SK-N-SH (cell line): Measurements from ENCODE around the gene ACP3. TPM values are rescaled to one million over a fixed set of nuclear protein-coding genes. Genes with fewer than 3 reads are reported as not detected.

Source experiments
- CTCF ChIA-PET: fragments of 300-600, 350-600 bp; formaldehyde crosslinking; extraction: SDS; loops from one replicate; lab custom pipeline; 2021; lab: Yijun Ruan, JAX
- POLR2A ChIA-PET: fragments of 350-600 bp; sonication (Branson Sonifier 250); formaldehyde crosslinking; extraction: SDS; loops from one replicate; lab custom pipeline; 2020; ENCODE audit warnings: antibody characterized with exemption, inconsistent platforms; lab: Yijun Ruan, JAX
- DNase-seq: peaks from one replicate; pipeline ENCODE4 v3.0.0; 2012
- H2AFZ ChIP-seq: fragments of 200-600 bp; sonication (generic); 2 replicates; pipeline ENCODE4 v1.8.1; 2016; ENCODE audit warnings: antibody characterized with exemption, mild to moderate bottlenecking, low read depth
- H3F3A ChIP-seq: fragments of 200-600 bp; sonication (generic); replicated peaks from 2 replicates; pipeline ENCODE3; 2016; ENCODE audit warnings: antibody characterized with exemption, mild to moderate bottlenecking; ENCODE audit not compliant: insufficient read depth
- H3K27ac ChIP-seq, 2 experiments: fragments of 200-500 bp in 1 of 2; fragments of 200-600 bp in 1 of 2; sonication (Bioruptor generic) in 1 of 2; sonication (generic), shearing (Covaris generic) in 1 of 2; 2 replicates each; pipeline versions ENCODE4 v1.5.1 to v1.6.1; 2014 to 2016; ENCODE audit warnings: low read depth in 2 of 2, inconsistent platforms in 1 of 2, low read length in 1 of 2, mild to moderate bottlenecking in 1 of 2, mixed read lengths in 1 of 2
- H3K27me3 ChIP-seq: fragments of 200-600 bp; sonication (generic), shearing (Covaris generic); 2 replicates; pipeline ENCODE4 v1.6.1; 2016; ENCODE audit warnings: mixed run types; ENCODE audit not compliant: insufficient read depth
- H3K36me3 ChIP-seq, 2 experiments: fragments of 200-500 bp in 1 of 2; fragments of 200-600 bp in 1 of 2; sonication (Bioruptor generic) in 1 of 2; sonication (generic) in 1 of 2; replicated peaks in 1 of 2; 2 replicates each; pipeline versions ENCODE3 to v1.5.1; 2014 to 2016; ENCODE audit warnings: low read length in 1 of 2, mild to moderate bottlenecking in 1 of 2; ENCODE audit not compliant: insufficient read depth in 2 of 2, control insufficient read depth in 1 of 2
- H3K4me1 ChIP-seq, 2 experiments: fragments of 200-500 bp in 1 of 2; fragments of 200-600 bp in 1 of 2; sonication (Bioruptor generic) in 1 of 2; sonication (generic), shearing (Covaris generic) in 1 of 2; 2 replicates each; pipeline versions ENCODE4 v1.5.1 to v1.6.1; 2014 to 2016; ENCODE audit warnings: low read depth in 1 of 2, low read length in 1 of 2, mixed run types in 1 of 2; ENCODE audit not compliant: insufficient read depth in 2 of 2, control insufficient read depth in 1 of 2
- H3K4me2 ChIP-seq: fragments of 200-600 bp; sonication (generic), shearing (Covaris generic); 2 replicates; pipeline ENCODE4 v1.6.1; 2017; ENCODE audit warnings: mixed run types
- H3K4me3 ChIP-seq, 2 experiments: fragments of 200-500 bp in 1 of 2; fragments of 200-600 bp in 1 of 2; sonication (Bioruptor generic) in 1 of 2; sonication (generic), shearing (Covaris generic) in 1 of 2; 2 replicates each; pipeline versions ENCODE4 v1.5.1 to v1.8.1; 2014 to 2016; ENCODE audit warnings: low read depth in 2 of 2, inconsistent platforms in 1 of 2, low read length in 1 of 2, mild to moderate bottlenecking in 1 of 2, mixed read lengths in 1 of 2, moderate library complexity in 1 of 2
- H3K79me2 ChIP-seq: fragments of 200-600 bp; sonication (generic); 2 replicates; pipeline ENCODE4 v1.8.1; 2017; ENCODE audit warnings: mild to moderate bottlenecking; ENCODE audit not compliant: insufficient read depth
- H3K9ac ChIP-seq: fragments of 200-600 bp; sonication (generic); 2 replicates; pipeline ENCODE4 v1.6.1; 2017; ENCODE audit warnings: mixed run types
- H3K9me2 ChIP-seq: fragments of 200-600 bp; sonication (generic); 2 replicates; pipeline ENCODE4 v1.6.1; 2017; ENCODE audit warnings: mixed run types
- H3K9me3 ChIP-seq: fragments of 200-600 bp; sonication (generic); 2 replicates; pipeline ENCODE4 v1.6.1; 2017; ENCODE audit warnings: mixed run types, mild to moderate bottlenecking, moderate library complexity
- H4K20me1 ChIP-seq: fragments of 200-600 bp; sonication (generic); 2 replicates; pipeline ENCODE4 v1.6.1; 2017; ENCODE audit warnings: mild to moderate bottlenecking, mixed run types; ENCODE audit not compliant: insufficient read depth
- CHD2 ChIP-seq: fragments of 150-350 bp; IDR thresholded peaks from 2 replicates; pipeline ENCODE4 v1.6.1; 2018; ENCODE audit warnings: low read length; ENCODE audit not compliant: partially characterized antibody
- EP300 ChIP-seq, 2 experiments: IDR thresholded peaks; 2 replicates each; pipeline versions ENCODE4 v1.4.0 to v1.6.1; 2012; ENCODE audit warnings: borderline replicate concordance in 1 of 2, low read depth in 1 of 2, low read length in 1 of 2
- EZH2phosphoT487 ChIP-seq: fragments of 200-600 bp; sonication (generic); IDR thresholded peaks from 2 replicates; pipeline ENCODE4 v1.6.1; 2017; ENCODE audit warnings: low read depth, mixed run types, mild to moderate bottlenecking, antibody characterized with exemption, moderate library complexity, borderline replicate concordance
- FOSL2 ChIP-seq: IDR thresholded peaks from 2 replicates; pipeline ENCODE4 v1.4.0; 2012; ENCODE audit warnings: low read depth, mild to moderate bottlenecking, moderate library complexity, borderline replicate concordance
- GABPA ChIP-seq: IDR thresholded peaks from 2 replicates; pipeline ENCODE4 v1.4.0; 2012; ENCODE audit warnings: low read depth, mild to moderate bottlenecking
- MEF2A ChIP-seq: IDR thresholded peaks from 2 replicates; pipeline ENCODE4 v1.4.0; 2012; ENCODE audit warnings: low read depth, borderline replicate concordance
- NRF1 ChIP-seq: IDR thresholded peaks from 2 replicates; pipeline ENCODE4 v1.6.1; 2012; ENCODE audit warnings: low read depth, mild to moderate bottlenecking, low read length
- RCOR1 ChIP-seq: fragments of 150-350 bp; IDR thresholded peaks from 2 replicates; pipeline ENCODE4 v1.6.1; 2017; ENCODE audit warnings: antibody characterized with exemption, low read length
- REST ChIP-seq: IDR thresholded peaks from 2 replicates; pipeline ENCODE4 v1.6.1; 2012; ENCODE audit warnings: mild to moderate bottlenecking, low read depth, low read length, moderate library complexity
- RFX5 ChIP-seq: IDR thresholded peaks from 2 replicates; pipeline ENCODE4 v1.6.1; 2012; ENCODE audit warnings: mild to moderate bottlenecking, improper control_type of control experiment, low read length
- RXRA ChIP-seq: IDR thresholded peaks from 2 replicates; pipeline ENCODE4 v1.4.0; 2012; ENCODE audit warnings: low read depth, mild to moderate bottlenecking, borderline replicate concordance
- SIN3A ChIP-seq: IDR thresholded peaks from 2 replicates; pipeline ENCODE4 v1.6.1; 2012; ENCODE audit warnings: low read depth, mild to moderate bottlenecking, low read length, moderate library complexity, borderline replicate concordance
- TAF1 ChIP-seq: IDR thresholded peaks from 2 replicates; pipeline ENCODE4 v1.6.1; 2012; ENCODE audit warnings: low read depth, mild to moderate bottlenecking, low read length, moderate library complexity, borderline replicate concordance
- TEAD4 ChIP-seq: IDR thresholded peaks from 2 replicates; pipeline ENCODE4 v1.4.0; 2012; ENCODE audit warnings: mild to moderate bottlenecking, borderline replicate concordance; ENCODE audit not compliant: insufficient read depth
- WGBS: methylation state at CpG from one replicate; pipeline ENCODE4 v1.1.6; 2017; ENCODE audit warnings: low lambda C conversion rate; 5-methylcytosine and 5-hydroxymethylcytosine counted together
- polyA plus RNA-seq, 3 experiments: library from polyadenylated mRNA; depleted of rRNA; stranded (reverse); fragments of >200 nt; gene quantifications; 2 replicates each; pipeline ENCODE4 v1.2.3, GENCODE V29; 2012
- TF ChIP-seq, protein P1 (sequence below): fragments of 200-600 bp; sonication (generic); IDR thresholded peaks from 2 replicates; pipeline ENCODE4 v1.6.1; 2017; ENCODE audit warnings: antibody characterized with exemption, mild to moderate bottlenecking, moderate library complexity
- TF ChIP-seq, protein P2 (sequence below): fragments of 150-350 bp; IDR thresholded peaks from 2 replicates; pipeline ENCODE4 v1.6.1; 2016; ENCODE audit warnings: mild to moderate bottlenecking, low read depth, low read length

The ACP3 gene
- polyA plus RNA-seq, 1 of the 3 experiments (the other 2 are of a cell fraction): 0.30 TPM

DNA sequence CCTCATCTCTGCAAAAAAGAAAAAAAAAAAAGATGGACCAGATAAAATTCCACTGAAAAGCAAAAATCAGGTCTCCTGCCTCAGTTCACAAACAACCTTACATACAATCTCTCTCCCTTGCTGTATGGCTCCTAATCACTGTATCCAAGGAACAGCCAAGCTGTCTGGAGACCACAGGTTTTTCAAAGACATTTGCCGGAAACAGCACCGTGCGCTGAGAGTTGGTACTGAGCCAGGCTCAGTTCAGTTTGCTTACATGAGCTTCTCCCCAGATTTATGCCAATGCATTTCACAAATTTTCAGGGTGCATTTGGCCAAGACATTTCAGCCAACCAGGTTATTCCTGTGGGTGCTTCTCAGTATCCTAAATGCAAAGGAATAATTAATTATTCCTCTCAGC lies 4.1 kb downstream of the ACP3 start:
- no peaks in the 10 kb centered on the region for H3F3A ChIP-seq
- 80% methylated on average over 1 of the region's 3 CpGs for WGBS
- CTCF ChIA-PET: interaction anchor here (0.9 kb wide), 1 partner anchor 21 kb away, joined by 5 read pairs; no protein-coding TSS in a partner anchor

DNA sequence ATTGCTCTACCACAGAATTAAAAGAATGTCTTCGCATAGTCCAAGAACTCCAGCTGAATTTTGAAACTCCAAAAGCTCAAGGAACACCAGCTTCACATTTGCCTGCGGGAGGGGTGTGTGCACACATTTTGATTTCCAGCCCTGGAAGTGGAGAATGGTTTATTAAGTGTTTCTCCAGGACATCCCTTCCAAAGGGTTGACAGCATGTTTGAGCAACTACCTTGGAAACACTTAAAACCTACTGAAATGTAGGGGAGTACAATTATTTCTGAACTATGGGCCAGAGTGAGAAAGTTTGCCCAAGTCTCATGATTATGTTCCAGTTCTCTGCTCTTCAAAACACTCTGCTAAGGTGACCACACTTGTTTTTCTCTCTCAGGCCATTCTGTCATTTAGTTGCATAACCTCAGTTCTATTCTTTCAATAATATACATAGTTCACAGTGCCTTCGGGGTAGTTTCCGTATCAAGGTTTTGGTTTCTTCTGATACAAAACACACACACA lies 7.9 kb downstream of the ACP3 start:
- 83% methylated on average over 4 of the region's 4 CpGs for WGBS
- no peak for DNase-seq
- no peaks in the 10 kb centered on the region for H3F3A ChIP-seq
- H2AFZ ChIP-seq: no peak overlapping the region
- H3K27me3 ChIP-seq: peaks cover 2% of the 10 kb centered on the region; the same call in 1 of the 2 replicates
- no peaks in the 10 kb centered on the region for H3K79me2 ChIP-seq
- no peak overlapping the region for H3K4me2 ChIP-seq
- H3K9ac ChIP-seq: no peak overlapping the region
- H3K9me3 ChIP-seq: no peaks in the 10 kb centered on the region
- no peak overlapping the region for H3K4me3 ChIP-seq
- POLR2A ChIA-PET: no interaction called here
- H3K27ac ChIP-seq: no peak overlapping the region
- no peaks in the 10 kb centered on the region for H3K4me1 ChIP-seq
- no peaks in the 10 kb centered on the region for H3K36me3 ChIP-seq
- no peaks in the 10 kb centered on the region for H4K20me1 ChIP-seq
- no peaks in the 10 kb centered on the region for H3K9me2 ChIP-seq
- CTCF ChIA-PET: interaction anchor here (0.9 to 2.3 kb wide), 2 partner anchors 18 to 20 kb away, joined by 3 to 10 read pairs; no protein-coding TSS in a partner anchor
- no peak for TF ChIP-seq EZH2phosphoT487
- TF ChIP-seq SIN3A: no peak
- TF ChIP-seq MEF2A: no peak
- TF ChIP-seq NRF1: no peak
- no peak for TF ChIP-seq RFX5
- no peak for TF ChIP-seq FOSL2
- TF ChIP-seq, protein P1, sequence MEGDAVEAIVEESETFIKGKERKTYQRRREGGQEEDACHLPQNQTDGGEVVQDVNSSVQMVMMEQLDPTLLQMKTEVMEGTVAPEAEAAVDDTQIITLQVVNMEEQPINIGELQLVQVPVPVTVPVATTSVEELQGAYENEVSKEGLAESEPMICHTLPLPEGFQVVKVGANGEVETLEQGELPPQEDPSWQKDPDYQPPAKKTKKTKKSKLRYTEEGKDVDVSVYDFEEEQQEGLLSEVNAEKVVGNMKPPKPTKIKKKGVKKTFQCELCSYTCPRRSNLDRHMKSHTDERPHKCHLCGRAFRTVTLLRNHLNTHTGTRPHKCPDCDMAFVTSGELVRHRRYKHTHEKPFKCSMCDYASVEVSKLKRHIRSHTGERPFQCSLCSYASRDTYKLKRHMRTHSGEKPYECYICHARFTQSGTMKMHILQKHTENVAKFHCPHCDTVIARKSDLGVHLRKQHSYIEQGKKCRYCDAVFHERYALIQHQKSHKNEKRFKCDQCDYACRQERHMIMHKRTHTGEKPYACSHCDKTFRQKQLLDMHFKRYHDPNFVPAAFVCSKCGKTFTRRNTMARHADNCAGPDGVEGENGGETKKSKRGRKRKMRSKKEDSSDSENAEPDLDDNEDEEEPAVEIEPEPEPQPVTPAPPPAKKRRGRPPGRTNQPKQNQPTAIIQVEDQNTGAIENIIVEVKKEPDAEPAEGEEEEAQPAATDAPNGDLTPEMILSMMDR: no peak
- TF ChIP-seq GABPA: no peak
- TF ChIP-seq TAF1: no peak
- no peak for TF ChIP-seq RCOR1
- no peak for TF ChIP-seq CHD2
- no peak for TF ChIP-seq EP300 (IDR thresholded peaks at IDR 0.05; ENCODE audit: borderline replicate concordance in 1 of 2, low read depth in 1 of 2, low read length in 1 of 2)
- TF ChIP-seq TEAD4: no peak
- TF ChIP-seq, protein P2, sequence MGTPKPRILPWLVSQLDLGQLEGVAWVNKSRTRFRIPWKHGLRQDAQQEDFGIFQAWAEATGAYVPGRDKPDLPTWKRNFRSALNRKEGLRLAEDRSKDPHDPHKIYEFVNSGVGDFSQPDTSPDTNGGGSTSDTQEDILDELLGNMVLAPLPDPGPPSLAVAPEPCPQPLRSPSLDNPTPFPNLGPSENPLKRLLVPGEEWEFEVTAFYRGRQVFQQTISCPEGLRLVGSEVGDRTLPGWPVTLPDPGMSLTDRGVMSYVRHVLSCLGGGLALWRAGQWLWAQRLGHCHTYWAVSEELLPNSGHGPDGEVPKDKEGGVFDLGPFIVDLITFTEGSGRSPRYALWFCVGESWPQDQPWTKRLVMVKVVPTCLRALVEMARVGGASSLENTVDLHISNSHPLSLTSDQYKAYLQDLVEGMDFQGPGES: no peak

More for the DNA sequence above, 4.1 kb downstream of the ACP3 start:
- no peaks in the 10 kb centered on the region for H3K9me3 ChIP-seq
- no peak overlapping the region for H2AFZ ChIP-seq
- no peaks in the 10 kb centered on the region for H3K36me3 ChIP-seq
- no peaks in the 10 kb centered on the region; the same call in 1 of the 2 replicates for H3K27me3 ChIP-seq
- H3K4me1 ChIP-seq: peaks cover 3 to 4% of the 10 kb centered on the region in 2 experiments; a peak in 3 of 4 replicates
- TF ChIP-seq REST: no peak
- TF ChIP-seq RXRA: no peak
- TF ChIP-seq, all 33 proteins: peak for 0
- POLR2A ChIA-PET: no interaction called here
- H3K9ac ChIP-seq: no peak overlapping the region
- H3K27ac ChIP-seq: no peak overlapping the region
- no peak for DNase-seq
- H4K20me1 ChIP-seq: no peaks in the 10 kb centered on the region
- H3K9me2 ChIP-seq: no peaks in the 10 kb centered on the region
- H3K4me3 ChIP-seq: no peak overlapping the region
- H3K4me2 ChIP-seq: no peak overlapping the region
- H3K79me2 ChIP-seq: no peaks in the 10 kb centered on the region
